GM19023 (cell line): ENCODE data around the gene KANK3.
"Not testable (repeated sequence)": the region's sequence is repeated elsewhere in the genome, so short reads cannot be mapped to it uniquely, and the experiment has no call there.

Experiments
- ATAC-seq: cut with Tn5 transposase; IDR thresholded peaks from one replicate; pipeline ENCODE4 v1.9.1; 2021; ENCODE audit warnings: mild to moderate bottlenecking, moderate library complexity; ENCODE audit not compliant: unreplicated experiment

KANK3 gene

DNA sequence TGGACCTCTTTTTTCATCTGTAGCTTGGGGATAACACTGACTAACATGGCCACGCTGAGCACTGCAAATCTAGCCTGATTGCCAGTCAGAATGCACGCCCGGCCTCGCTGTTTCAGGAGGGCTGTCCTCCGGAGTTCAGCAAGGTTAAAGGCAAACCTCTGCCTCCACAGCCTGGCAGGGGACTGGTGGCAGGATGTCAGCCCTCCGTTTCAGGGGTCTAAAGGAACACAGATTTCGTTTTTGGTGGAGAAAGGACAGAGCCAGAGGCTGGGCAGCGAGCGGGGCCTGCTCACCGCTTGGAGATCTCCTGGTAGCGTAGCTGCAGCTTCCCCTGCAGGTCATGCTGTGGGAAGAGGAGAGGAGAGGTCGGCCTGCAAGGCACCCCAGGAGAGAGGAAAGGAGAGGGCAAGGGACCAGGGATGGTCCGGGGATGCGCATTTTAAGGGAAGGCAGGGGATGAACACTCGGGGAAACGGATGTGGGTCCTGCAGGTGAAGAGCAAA lies 22.4 kb downstream of the KANK3 start:
- ATAC-seq = peak; percentile 10

DNA sequence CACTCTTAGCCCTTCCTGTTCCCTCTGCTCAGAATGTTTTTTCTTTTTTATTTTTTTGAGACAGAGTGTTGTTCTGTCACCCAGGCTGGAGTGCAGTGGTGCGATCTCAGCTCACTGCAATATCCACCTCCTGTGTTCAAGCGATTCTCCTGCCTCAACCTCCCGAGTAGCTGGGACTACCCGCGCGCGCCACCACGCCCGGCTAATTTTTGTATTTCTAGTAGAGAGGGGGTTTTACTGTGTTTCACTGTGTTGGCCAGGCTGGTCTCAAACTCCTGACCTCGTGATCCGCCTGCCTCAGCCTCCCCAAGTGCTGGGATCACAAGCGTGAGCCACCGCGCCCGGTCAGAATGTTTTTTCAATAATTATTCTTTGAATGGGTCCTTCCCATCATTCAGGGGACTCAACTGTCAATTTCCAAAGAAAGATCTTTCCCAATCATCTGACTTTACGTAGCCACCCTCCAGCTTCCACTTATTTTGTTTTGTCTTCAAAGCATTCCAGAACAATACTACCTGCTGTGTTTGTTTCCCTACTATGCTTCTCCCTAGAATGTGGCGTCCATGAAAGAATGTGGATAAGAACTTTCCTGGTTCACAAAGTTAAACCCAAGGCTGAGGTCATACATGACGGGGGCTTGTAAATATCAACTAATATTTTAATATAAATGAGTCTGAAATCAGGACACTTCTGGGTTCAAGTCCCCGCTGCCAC lies 23.1 kb downstream of the KANK3 start:
- ATAC-seq = no peak

DNA sequence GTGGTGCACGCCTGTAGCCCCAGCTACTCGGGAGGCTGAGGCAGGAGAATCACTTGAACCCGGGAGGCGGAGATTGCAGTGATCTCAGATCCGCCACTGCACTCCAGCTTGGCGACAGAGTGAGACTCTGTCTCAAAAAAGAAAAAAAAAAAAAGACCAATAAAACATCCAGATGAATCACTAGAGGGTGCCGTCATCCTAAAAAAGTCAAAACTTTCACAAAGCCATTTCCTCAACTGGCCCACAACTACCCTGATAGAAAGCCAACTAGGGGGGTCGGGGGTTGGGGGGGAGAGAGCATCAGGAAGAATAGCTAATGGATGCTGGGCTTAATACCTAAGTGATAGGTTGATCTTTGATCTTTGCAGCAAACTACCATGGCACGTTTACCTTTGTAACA lies 24.2 kb downstream of the KANK3 start:
- not testable (repeated sequence) for ATAC-seq

DNA sequence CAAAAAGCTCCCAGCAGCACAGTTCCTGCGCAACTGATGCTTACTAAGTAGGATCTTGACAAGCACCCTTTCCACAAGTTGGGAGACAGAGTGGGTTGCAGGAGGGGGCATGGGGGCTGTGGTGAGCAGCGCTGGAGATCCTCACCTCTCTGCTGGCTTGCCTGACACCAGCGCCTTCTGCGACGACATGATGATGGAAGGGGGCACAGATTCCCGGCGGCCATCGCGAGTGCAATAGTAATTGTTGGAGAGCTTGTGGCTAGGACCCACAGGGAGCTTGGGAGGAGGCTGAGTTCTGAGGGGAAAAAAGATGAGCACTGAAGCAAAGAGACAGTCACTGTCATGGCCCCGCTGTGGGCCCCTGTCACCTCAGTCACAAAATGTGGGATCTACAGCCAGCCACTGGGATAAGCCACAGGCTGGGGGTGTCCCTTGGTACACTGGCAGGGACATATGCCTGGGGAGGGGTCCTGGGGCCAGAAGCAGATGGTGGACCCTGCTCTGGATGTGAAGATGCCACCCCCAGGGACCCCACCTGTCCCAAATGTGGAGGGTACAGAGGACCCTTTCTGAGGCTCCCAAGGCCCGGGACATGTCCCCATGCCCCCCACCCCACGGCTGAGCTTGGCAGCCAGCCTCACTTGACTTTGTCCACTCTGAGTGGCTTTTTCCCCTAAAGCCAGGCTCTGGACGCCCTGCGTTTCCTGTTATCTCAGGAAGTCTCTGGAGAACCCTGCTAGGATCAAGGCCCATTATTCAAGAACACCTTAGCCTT lies 26.5 kb downstream of the KANK3 start:
- no peak for ATAC-seq

DNA sequence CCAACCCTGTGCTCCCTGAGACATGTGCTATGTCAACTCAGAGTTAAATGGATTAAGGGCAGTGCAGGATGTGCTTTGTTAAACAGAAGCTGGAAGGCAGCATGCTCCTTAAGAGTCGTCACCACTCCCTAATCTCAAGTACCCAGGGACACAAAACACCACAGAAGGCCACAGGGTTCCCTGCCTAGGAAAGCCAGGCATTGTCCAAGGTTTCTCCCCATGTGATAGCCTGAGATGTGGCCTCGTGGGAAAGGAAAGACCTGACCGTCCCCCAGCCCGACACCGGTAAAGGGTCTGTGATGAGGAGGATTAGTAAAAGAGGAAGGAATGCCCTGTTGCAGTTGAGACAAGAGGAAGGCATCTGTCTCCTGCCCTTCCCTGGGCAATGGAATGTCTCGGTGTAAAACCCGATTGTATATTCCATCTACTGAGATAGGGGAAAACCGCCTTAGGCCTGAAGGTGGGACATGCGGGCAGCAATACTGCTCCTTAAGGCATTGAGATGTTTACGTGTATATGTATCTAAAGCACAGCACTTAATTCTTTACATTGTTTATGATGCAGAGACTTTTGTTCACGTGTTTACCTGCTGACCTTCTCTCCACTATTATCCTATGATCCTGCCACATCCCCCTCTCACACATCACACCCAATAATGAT lies 28.0 kb downstream of the KANK3 start:
- not testable (repeated sequence) for ATAC-seq

DNA sequence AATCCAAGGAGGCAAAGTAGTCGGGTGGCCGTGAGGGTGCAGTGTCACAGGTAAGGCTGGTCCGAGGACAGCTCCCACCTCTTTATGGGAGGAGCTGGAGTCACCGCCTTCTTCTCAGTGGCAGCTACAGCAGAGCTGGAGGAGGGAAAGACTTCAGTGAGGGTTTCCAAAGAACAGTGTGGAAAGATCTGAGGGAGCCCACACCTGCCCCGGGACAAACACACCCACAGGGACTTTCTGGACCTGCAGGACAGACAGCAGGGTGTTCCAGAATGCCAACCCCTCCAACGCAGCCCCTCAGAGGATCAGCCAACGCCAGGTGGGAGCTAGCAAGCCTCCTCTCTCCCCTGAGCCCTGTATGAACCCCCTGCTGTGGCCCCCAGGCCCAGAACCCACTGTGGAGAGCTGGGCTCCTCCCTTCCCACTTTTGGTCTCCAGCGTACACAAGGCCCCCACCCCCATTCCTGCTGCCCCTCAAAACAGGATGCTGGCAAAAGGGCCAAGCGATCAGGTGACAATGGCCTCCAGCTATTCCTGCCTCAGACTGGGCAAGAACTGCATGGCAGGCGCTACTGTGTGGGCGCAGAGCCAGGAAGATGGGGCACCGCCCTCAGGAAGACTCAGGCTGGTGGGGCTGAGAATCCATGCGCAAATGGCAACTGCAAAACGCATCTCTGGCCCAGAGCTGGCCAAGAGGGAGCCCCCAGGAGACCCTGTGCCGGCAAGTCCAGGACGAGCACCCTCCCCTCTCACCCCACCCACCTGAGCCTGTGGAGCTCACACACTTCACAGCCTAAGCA lies 31.4 kb downstream of the KANK3 start:
- ATAC-seq = no peak

DNA sequence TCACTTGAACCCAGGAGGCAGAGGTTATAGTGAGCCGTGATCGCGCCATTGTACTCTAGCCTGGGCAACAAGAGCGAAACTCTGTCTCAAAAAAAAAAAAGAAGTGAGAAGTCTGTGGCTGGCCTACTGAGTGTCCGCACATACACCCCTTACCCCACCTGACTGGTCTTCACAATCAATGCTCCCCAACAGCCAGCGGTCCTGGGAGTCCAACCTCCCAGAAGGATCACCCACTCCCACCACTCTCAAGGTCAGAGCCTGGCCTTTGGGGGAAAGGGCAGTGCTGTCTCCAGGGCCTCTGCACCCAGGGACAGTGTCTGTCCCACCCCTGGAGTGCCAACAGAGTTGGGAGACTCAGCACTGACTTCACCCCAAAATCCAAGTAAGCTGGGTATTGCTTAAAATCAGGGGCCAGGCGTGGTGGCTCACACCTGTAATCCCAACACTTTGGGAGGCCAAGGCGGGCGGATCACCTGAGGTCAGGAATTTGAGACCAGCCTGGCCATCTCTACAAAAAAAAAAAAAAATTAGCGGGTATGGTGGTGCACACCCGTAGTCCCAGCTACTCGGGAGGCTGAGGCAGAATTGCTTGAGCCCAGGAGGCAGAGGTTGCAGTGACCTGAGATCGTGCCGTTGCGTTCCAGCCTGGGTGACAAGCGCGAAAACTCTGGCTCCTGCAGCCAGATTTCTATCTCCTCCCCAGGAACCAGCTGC lies 32.6 kb downstream of the KANK3 start:
- ATAC-seq = no peak

DNA sequence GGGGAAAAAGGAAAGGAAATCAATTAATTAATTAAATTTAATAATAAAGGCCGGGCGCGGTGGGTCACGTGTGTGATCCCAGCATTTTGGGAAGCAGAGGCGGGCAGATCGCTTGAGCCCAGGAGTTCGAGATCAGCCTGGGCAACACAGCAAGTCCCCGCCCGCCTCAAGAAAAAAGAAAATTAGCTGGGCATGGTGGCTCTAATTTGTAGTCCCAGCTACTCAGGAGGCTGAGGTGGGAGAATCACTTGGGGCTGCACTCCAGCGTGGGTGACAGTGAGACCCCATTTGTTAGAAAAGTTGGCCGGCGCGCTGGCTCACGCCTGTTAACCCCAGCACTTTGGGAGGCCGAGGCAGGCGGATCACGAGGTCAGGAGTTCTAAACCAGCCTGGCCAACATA lies 34.2 kb downstream of the KANK3 start:
- ATAC-seq = no peak

DNA sequence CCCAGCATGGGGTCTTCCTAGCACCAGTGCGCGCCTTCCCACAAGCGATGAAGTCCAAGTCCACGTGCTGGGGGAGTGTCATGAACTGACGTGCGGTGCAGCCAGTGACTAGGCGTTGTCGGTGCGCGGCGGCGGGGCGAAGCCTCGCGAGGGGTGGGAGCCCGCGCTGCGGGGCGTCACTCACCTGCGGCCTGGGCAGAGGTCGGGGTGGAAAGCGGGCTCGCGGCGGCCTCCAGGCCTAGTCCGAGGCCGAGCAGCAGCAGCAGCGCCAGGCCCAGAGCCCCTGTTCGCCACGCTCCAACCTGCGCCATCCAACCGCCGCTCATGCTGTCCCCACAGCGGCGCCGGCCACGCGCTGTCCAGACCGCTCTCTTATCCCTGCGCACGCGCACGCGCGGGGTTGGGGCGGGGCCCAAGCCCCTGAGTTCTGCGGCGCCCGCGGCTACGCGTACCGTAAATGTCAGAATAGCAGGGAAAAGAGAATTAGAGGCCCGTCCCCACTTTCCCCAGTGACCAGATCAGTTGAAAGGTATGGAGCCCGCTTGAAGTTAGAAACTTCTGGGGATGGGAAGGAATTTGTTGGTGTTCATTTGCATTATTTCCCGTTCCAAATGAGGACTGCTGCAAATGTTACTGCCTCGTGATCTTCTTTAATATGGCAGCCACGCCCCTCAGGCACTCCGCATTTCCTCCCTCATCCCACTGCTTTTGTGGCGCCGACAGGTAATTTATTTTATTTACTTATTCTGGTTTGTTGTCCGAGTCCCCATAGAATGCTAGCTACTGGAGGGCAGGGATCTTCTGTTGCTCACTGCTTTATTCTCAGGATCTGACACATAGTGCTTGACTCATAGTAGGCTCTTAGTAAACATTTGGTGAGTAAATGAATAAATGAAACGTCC lies 34.8 kb downstream of the KANK3 start, which contains the start of gene CD320:
Gene CD320, minus strand, starts transcription at position 394 of the 902 bp plus-strand sequence. Its CDS starts 68 bp downstream, at position 326.
- ATAC-seq = peak; percentile 83

DNA sequence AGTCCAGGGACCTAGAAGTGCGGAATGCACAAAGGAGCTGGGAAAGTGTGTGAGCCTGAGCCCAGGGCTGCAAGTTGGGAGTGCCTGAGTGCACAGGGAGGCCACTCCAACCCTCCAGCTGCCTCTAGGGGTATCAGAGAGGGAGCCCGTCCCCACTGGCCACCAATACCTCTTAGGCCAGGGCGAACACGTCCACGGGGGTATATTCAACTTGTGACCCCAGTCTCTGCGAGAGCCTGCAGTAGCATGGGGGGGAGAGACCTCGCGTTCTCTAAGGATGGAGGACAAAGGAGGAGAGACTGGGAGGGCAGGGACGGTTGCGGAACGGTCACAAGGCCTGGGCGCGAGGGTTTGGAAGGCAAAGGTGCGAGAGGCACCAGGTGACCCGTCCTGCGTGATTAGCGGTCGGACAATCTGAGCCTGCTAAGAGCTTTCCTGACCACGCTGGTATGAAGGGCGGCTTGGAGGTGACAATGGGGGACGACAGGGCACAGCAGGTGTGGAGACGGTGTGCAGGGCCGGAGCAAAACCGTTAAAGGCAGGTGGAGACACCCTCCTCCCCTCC lies 35.6 kb downstream of the KANK3 start:
- no peak for ATAC-seq

DNA sequence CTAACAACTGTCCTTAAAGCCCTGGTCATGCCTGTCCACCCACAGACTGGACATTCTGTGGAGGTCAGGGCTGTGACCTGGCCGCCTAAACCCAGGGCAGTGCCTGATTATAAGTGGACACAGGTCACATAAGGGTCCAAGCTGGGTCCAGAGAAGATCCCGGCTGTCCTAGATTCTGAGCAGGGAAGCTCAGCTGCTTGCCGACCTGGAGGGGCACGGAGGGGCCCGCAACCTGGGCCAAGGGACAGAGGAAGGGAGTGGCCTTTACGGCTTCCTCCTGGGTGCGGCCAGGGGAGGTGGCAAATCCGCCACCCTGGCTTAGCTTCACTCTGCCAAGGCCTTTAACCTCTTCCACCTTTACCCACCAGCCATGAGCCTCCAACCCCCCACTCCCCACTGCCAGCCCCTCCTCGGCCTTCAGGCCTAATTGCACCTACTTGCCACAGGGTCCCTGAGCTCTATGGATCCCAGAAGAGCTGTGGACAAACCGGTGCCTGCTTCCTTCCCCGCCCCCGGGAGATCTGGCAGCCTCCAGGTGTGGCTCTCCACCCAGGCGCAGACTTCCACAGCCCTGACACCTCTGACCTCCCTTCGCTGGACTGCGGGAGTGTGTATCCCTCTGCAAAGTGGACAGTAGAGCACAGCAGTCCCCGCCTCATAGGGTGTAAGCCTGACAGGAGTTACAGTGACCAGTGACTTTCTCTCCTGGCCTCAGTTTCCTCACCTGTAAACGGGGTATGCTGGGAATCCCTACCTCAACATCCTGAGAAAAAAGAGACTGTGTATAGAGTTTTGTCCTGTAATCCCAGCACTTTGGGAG lies 36.6 kb downstream of the KANK3 start:
- no peak for ATAC-seq

DNA sequence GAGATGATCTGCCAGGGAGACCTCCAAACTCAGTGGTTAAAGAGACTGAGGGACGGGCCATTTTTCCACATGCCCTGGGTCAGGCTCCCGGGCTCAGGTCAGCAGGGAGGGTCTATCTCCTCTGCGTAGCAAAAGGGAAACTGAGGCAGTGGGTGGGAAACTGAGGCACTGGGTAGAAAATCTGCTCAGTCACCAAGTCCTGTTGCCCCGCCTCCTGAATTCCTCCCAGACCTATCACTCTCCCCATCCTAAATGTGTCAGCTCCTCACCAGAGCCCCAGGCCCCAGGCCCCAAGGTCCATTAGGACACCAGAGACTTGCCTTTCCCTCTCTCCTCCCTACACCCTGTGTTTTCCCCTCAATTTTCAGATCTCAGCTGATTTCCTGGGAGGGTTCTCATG lies 37.3 kb downstream of the KANK3 start:
- ATAC-seq = no peak

DNA sequence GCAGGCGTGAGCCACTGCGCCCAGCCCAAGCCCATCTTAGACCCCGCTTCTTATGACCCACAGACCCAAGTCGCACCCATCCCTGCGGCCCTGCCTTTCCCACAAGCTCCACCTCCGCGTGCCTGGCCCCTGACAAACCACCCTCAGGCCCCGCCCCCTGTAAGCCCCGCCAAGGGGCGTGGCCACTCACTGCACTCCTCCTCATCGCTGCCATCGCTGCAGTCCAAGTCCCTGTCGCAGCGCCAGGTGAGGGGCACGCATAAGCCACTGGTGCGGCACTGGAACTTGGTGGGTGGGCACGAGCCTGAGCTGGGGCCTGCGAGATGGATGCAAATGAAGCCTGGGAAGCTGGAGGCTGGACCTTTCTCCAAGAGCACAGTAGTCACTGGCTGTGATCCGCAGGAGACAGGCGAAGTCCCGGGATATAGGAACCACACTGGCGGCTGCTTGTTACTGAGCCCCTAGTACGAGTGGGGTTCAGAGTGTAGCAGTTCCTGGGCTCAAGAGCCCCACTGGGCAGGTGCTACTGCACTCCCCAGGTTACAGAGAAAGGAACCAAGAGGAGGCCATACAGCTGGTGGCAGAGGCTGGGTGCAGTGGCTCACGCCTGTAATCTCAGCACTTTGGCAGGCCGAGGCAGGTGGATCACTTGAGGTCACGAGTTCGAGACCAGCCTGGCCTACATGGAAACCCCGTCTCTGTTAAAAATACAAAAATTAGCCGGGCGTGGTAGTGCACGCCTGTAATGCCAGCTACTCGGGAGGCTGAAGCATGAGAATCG lies 38.0 kb downstream of the KANK3 start:
- no peak for ATAC-seq

DNA sequence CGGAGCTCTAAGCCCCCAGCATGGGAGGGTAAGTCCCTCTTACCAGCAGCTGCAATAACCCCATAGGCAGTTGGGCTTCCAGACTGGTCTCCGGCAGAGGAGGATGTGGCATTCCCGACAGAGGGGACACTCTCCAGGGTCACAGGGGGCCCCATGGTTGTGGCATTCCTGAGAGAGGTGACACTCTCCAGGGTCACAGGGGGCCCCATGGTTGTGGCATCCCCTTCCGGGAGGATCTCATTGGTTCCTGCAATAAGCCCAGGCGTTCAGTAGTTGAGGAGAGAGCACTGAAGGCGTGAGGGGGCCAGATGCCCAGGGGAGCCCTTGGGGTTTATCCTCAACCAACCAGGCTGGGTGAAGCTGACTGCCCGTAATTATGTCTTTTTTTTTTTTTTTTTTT lies 40.3 kb downstream of the KANK3 start:
- ATAC-seq = no peak

DNA sequence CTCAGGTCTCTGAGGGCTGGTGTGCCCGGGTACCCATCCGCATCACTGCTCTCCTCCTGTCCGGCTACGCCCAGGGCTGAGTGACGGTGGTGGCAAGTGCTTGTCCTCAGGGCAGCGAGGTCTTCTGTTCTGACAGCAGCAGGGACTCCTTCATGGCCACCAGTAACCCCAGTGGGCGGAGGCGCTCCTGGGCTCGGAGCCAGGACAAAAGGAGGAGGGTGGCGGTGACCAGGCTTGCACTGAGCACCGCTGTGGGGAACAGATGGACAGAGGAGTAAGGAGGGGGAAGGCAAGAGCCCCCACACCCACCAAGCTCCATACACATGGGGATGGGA lies 40.7 kb downstream of the KANK3 start:
- no peak for ATAC-seq

DNA sequence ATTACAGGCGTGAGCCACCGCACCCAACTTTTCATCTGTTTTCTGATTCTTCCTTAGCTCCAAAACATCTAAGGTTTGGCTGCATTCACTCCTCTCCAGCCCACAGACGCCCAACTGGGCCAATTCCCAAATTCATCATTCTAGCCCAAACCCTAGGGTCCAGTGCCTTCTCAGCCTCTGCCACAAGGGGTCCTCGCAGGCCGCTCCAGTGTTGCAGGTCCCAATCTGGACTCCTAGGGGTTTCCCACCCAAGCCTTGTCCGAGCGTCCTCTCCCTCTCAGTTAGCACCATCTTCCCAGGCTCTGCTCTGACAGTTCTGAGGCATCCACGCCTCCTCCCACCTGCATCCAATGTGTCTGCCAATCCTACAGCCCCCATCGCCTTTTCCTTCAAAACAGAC lies 51.7 kb downstream of the KANK3 start:
- ATAC-seq = not testable (repeated sequence)

DNA sequence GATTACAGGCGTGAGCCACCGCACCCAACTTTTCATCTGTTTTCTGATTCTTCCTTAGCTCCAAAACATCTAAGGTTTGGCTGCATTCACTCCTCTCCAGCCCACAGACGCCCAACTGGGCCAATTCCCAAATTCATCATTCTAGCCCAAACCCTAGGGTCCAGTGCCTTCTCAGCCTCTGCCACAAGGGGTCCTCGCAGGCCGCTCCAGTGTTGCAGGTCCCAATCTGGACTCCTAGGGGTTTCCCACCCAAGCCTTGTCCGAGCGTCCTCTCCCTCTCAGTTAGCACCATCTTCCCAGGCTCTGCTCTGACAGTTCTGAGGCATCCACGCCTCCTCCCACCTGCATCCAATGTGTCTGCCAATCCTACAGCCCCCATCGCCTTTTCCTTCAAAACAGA lies 66.6 kb downstream of the KANK3 start:
- ATAC-seq = not testable (repeated sequence)
